Esophagus muscularis mucosa (tissue), 4 donors: ENCODE measurements around the gene TLCD2. TPM values are rescaled to one million over a fixed set of nuclear protein-coding genes. Genes with fewer than 3 reads are reported as not detected.

ENCODE experiments used
- DNase-seq: peaks from one replicate; pipeline ENCODE4 v3.0.0-alpha.2; 2017; ENCODE audit errors: extremely low spot score
- H3K27ac ChIP-seq, 4 donors: fragments of 200-600 bp; sonication (generic); replicated peaks in 1 of 4; 1 replicate in 3 of 4; 2 replicates in 1 of 4; pipeline ENCODE4 v1.5.1; 2016 to 2019; ENCODE audit warnings: mild to moderate bottlenecking in 1 of 4
- H3K27me3 ChIP-seq, 4 donors: fragments of 200-600 bp; sonication (generic); one replicate each; pipeline versions ENCODE4 v1.5.1 to v1.6.0; 2016 to 2019
- H3K36me3 ChIP-seq, 4 donors: fragments of 200-600 bp; sonication (generic); one replicate each; pipeline ENCODE4 v1.5.1; 2016 to 2019
- H3K4me1 ChIP-seq, 4 donors: fragments of 200-600 bp; sonication (generic); one replicate each; pipeline ENCODE4 v1.5.1; 2016 to 2019
- H3K4me3 ChIP-seq, 4 donors: fragments of 200-600 bp; sonication (generic); 1 replicate in 2 of 4; 2 replicates in 2 of 4; pipeline ENCODE4 v1.5.1; 2016 to 2019; ENCODE audit warnings: mild to moderate bottlenecking in 4 of 4, moderate library complexity in 1 of 4
- H3K9me3 ChIP-seq, 4 donors: fragments of 200-600 bp; sonication (generic); 1 replicate in 3 of 4; 2 replicates in 1 of 4; pipeline ENCODE4 v1.5.1; 2016 to 2019
- EP300 ChIP-seq: sonication (generic); formaldehyde crosslinking; IDR thresholded peaks from one replicate; pipeline ENCODE4 v1.6.1; 2017; ENCODE audit warnings: antibody characterized with exemption
- POLR2A ChIP-seq: fragments of 450-650 bp; IDR thresholded peaks from one replicate; pipeline ENCODE4 v1.6.1; 2017; ENCODE audit warnings: antibody characterized with exemption, moderate library complexity, mild to moderate bottlenecking, low read depth
- POLR2AphosphoS5 ChIP-seq, 2 donors: sonication (generic); formaldehyde crosslinking; IDR thresholded peaks; one replicate each; pipeline ENCODE4 v1.6.1; 2017; ENCODE audit warnings: antibody characterized with exemption in 2 of 2
- WGBS: methylation state at CpG from one replicate; pipeline ENCODE4 v1.1.5; 2018; 5-methylcytosine and 5-hydroxymethylcytosine counted together
- intact Hi-C: fragments of 100-400 bp; cut with DNase I; formaldehyde crosslinking; loops from one replicate; pipeline ENCODE4 v1.15.1; 2023
- total RNA-seq, 4 donors: library from RNA; depleted of rRNA; stranded (reverse); fragments of >200 nt; gene quantifications; one replicate each; pipeline versions ENCODE4 v1.1.0 to v1.2.1, GENCODE V29; 2016
- TF ChIP-seq, protein P1 (sequence below), 3 experiments: fragments of 200-600 bp in 2 of 3; fragments of 450-650 bp in 1 of 3; sonication (generic) in 2 of 3; IDR thresholded peaks; one replicate each; pipeline ENCODE4 v1.5.1; 2017 to 2019; ENCODE audit warnings: antibody characterized with exemption in 3 of 3, mild to moderate bottlenecking in 2 of 3, moderate library complexity in 1 of 3

The TLCD2 gene
- total RNA-seq, 4 donors from 2014 or later: 4.6 to 7.7 (median 5.5) TPM

GRCh38 chr17:1715803-1716075 lies 5.6 kb upstream of the TLCD2 start:
- Histone ChIP-seq H3K36me3 (peaks cover 19 to 41% (median 27%) of the 10 kb centered on the region in 4 donors), H3K4me3 (peak overlapping the region; percentile 91 to 100 (median 96)), H3K9me3 (no peaks in the 10 kb centered on the region), H3K27ac (peak overlapping the region; percentile 99 to 100 (median 100)), H3K27me3 (no peaks in the 10 kb centered on the region), H3K4me1 (peaks cover 54 to 69% (median 62%) of the 10 kb centered on the region in 4 donors)
- 0% methylated on average over 6 of the region's 23 CpGs for WGBS
- no peak for DNase-seq
- TF ChIP-seq POLR2A (no peak), EP300 (no peak), POLR2AphosphoS5 (IDR thresholded peaks at IDR 0.05) (no peak)
- TF ChIP-seq, protein P1, sequence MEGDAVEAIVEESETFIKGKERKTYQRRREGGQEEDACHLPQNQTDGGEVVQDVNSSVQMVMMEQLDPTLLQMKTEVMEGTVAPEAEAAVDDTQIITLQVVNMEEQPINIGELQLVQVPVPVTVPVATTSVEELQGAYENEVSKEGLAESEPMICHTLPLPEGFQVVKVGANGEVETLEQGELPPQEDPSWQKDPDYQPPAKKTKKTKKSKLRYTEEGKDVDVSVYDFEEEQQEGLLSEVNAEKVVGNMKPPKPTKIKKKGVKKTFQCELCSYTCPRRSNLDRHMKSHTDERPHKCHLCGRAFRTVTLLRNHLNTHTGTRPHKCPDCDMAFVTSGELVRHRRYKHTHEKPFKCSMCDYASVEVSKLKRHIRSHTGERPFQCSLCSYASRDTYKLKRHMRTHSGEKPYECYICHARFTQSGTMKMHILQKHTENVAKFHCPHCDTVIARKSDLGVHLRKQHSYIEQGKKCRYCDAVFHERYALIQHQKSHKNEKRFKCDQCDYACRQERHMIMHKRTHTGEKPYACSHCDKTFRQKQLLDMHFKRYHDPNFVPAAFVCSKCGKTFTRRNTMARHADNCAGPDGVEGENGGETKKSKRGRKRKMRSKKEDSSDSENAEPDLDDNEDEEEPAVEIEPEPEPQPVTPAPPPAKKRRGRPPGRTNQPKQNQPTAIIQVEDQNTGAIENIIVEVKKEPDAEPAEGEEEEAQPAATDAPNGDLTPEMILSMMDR (IDR thresholded peaks at IDR 0.05): no peak
- intact Hi-C loops: loop anchor here (2.0 to 10.0 kb wide), 2 partner anchors 47 to 151 kb away; partner anchors contain the start of gene PITPNA

- peak overlapping the region; percentile 91 to 100 (median 96) for H3K4me3 ChIP-seq
These were observed 5.0 kb upstream of the TLCD2 start for GRCh38 chr17:1714980-1715802.

DNA sequence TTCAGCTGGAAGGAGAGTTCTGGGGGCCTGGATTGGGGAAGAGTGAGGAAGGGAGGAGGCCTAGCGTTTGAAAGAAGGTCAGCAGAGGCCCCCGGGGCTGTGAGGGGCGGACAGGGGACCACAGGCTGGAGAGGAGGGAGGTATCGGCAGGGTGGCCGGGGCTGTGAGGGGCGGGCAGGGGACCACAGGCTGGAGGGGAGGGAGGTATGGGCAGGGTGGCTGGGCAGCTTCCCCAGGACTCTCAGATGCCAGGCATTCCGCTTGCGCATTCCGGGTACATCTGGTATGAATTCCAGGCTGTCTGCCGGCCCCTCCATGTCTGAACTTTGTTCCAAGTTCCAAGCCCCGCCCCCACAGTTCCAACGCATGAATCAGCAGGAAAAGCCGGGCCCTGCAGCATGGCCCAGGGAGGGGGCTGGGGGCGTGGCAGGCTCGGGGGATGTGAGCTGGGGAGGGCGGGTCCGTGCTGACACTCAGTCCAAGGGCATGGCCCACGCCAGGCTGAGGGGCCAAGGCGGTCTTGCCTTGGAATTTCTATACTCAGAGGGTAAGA lies 4.3 kb upstream of the TLCD2 start:
- intact Hi-C loops: loop anchor here (2.0 to 10.0 kb wide), 2 partner anchors 46 to 150 kb away; partner anchors contain the start of gene PITPNA
- Histone ChIP-seq H3K9me3 (no peaks in the 10 kb centered on the region), H3K27ac (peak overlapping the region; percentile 99 to 100 (median 100)), H3K27me3 (no peaks in the 10 kb centered on the region), H3K36me3 (peaks cover 19 to 42% (median 27%) of the 10 kb centered on the region in 4 donors), H3K4me3 (peak overlapping the region; percentile 91 to 100 (median 96)), H3K4me1 (peaks cover 57 to 72% (median 66%) of the 10 kb centered on the region in 4 donors)
- WGBS: under 1% methylated on average over 15 of the region's 19 CpGs
- TF ChIP-seq POLR2AphosphoS5 (IDR thresholded peaks at IDR 0.05) (peak; percentile 89 to 94), EP300 (no peak), POLR2A (peak; percentile 58)
- TF ChIP-seq, protein P1 (IDR thresholded peaks at IDR 0.05): no peak
- peak; percentile 99 for DNase-seq

More at GRCh38 chr17:1714980-1715802, 5.0 kb upstream of the TLCD2 start:
- Histone ChIP-seq H3K27ac (peak overlapping the region; percentile 99 to 100 (median 100)), H3K27me3 (no peaks in the 10 kb centered on the region), H3K4me1 (peaks cover 53 to 68% (median 62%) of the 10 kb centered on the region in 4 donors), H3K36me3 (peaks cover 19 to 42% (median 27%) of the 10 kb centered on the region in 4 donors), H3K9me3 (no peaks in the 10 kb centered on the region)
- DNase-seq: peak; percentile 97
- TF ChIP-seq, protein P1 (IDR thresholded peaks at IDR 0.05): no peak
- no peak for TF ChIP-seq EP300
- TF ChIP-seq POLR2A: peak; percentile 82
- TF ChIP-seq POLR2AphosphoS5 (IDR thresholded peaks at IDR 0.05): peak; percentile 80 to 91
- intact Hi-C loops: loop anchor here (2.0 to 10.0 kb wide), 2 partner anchors 46 to 150 kb away; partner anchors contain the start of gene PITPNA
- WGBS: 2% methylated on average over 10 of the region's 32 CpGs

DNA sequence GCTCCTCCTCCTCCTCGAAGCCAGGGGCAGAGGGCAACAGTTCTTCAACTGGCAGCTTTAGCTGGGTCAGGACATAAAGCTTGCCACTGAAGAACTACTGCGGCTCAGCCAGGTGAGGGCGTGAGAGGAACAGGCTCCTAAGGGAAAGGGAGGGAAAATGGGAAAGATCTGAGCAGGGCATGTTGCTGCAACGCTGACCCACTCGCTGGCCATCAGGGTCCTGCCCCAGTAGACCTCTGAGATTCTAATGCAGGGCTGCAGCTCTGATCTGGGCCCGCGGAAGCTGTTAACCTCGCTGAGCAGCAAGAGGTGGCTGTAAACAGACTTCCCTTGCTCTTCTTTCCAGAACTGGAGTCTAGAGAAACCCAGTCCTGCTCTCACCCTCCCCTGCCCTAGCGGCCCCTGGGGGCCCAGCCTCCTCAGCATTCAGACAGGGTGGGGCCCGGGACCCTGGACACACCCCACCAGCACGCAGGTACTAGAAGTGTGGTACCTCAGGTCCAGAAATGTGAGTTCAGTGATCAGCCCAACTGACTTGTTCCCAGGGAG lies 3.8 kb upstream of the TLCD2 start:
- Histone ChIP-seq H3K9me3 (no peaks in the 10 kb centered on the region), H3K27ac (peak overlapping the region; percentile 99 to 100 (median 100)), H3K4me3 (peak overlapping the region; percentile 91 to 100 (median 96)), H3K36me3 (peaks cover 19 to 42% (median 27%) of the 10 kb centered on the region in 4 donors), H3K27me3 (no peaks in the 10 kb centered on the region), H3K4me1 (peaks cover 62 to 78% (median 71%) of the 10 kb centered on the region in 4 donors)
- intact Hi-C loops: loop anchor here (2.0 to 10.0 kb wide), 2 partner anchors 45 to 149 kb away; partner anchors contain the start of gene PITPNA
- 11% methylated on average over 11 of the region's 11 CpGs for WGBS
- TF ChIP-seq, protein P1 (IDR thresholded peaks at IDR 0.05): peak; percentile 25 to 36 (median 26)
- TF ChIP-seq POLR2AphosphoS5 (IDR thresholded peaks at IDR 0.05) (peak in 1 of 2 donors; percentile 5), POLR2A (no peak)
- DNase-seq: no peak
